Left renal cortex interstitium (tissue), 4 donors: ENCODE data around the gene C1QTNF5. TPM values are rescaled to one million over a fixed set of nuclear protein-coding genes. Genes with fewer than 3 reads are reported as not detected.

ENCODE experiments used
- DNase-seq, 4 donors: peaks; one replicate each; pipeline ENCODE4 v3.0.0-alpha.2; 2013; ENCODE audit warnings: low read depth in 4 of 4, low spot score in 2 of 4, missing footprints in 1 of 4
- polyA plus RNA-seq, 4 donors: library from polyadenylated mRNA; unstranded; fragments of 120-200 nt; gene quantifications; one replicate each; pipeline ENCODE4 v1.2.1, GENCODE V29; 2013; ENCODE audit not compliant: insufficient read length in 4 of 4

The C1QTNF5 gene
- polyA plus RNA-seq, 4 donors: 22.0 to 43.2 (median 26.9) TPM

DNA sequence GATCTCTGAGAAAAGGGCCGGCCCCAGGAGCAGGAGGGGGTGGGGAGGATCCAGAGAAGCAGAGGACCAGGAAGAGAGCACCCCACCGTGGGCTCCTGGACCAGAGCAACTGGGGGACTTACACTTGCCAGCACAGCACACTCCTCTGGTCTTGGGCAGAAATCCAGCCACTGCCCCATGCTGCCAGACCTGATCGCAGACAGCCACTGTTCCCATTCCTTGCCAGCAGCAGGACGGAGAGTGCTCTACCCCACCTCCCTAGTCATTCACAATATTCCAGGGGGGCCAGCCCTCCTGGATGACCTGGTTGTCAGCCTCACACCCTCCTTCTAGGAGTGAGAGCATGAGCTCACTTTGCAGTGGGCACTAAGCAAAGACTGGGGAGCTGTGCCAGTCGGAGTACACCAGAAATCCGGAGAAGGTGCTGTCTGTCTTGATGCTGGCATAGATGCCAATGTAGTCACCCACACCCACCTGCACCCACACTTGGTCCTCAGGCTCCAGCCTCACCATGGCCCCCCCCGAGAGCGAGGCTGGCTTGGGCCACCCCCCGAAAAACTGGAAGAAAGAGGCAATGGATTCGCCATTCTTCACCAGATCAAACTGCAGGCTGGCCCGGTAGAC lies 1.6 kb downstream of the C1QTNF5 start:
- no peak for DNase-seq

GRCh38 chr11:119338318-119338890 lies 2.3 kb downstream of the C1QTNF5 start:
- DNase-seq: no peak

GRCh38 chr11:119337581-119338317 lies 2.9 kb downstream of the C1QTNF5 start:
- DNase-seq: no peak

DNA sequence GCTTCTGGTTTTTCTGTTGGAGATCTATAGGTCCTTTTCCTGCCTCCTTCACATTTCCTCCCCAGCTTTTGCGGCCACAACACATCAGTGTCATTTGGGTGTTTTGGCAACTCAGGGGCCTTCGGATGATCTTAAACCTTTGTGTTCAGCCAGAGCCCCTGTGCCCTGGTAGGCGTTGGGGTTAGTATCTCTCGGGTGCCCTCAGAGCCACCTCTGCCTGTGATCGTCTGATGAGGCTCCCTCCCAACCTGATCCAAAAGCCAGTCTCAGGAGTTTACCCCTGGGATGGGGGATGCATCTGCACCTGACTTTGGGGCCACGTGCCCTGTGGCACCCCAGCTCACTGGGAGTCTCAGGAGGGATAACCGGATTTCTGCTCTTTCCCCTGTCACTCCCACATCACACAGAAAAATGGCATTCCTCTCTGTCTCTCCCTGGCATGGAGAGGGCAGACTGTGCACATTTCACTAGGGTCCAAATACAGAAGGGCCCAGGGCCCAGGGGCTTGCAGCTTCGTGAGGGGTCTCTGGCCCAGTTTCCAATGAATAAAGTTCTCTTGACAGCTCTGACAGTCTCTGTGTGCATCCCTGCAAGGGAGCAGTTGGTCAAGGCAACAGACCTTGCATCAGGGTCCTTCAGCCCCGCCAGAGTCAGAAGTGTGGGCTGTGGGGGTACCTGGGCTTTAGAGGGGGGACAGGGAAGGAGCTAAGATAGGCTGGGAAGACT lies 3.8 kb downstream of the C1QTNF5 start:
- no peak for DNase-seq

DNA sequence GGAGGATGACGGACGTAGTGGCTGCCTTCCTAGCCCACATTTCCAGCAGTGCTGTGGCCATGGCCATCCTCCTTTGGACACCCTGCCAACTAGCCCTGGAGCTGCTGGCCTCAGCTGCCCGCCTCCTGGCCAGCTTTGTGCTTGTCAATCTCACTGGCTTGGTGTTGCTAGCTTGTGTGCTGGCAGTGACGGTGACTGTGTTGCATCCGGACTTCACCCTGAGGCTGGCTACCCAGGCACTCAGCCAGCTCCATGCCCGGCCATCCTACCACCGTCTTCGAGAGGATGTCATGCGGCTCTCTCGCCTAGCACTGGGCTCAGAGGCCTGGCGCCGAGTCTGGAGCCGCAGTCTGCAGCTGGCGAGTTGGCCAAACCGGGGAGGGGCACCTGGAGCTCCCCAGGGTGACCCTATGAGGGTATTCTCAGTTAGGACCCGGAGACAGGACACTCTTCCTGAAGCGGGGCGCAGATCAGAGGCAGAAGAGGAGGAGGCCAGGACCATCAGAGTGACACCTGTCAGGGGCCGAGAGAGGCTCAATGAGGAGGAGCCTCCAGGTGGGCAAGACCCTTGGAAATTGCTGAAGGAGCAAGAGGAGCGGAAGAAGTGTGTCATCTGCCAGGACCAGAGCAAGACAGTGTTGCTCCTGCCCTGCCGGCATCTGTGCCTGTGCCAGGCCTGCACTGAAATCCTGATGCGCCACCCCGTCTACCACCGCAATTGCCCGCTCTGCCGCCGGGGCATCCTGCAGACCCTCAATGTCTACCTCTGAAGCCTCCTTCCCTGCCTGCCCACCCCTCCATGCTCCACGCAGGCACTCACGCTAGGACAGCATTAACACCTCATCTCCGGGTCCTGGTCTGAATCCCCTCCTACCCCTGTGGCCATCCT lies 4.8 kb downstream of the C1QTNF5 start:
- DNase-seq: no peak

DNA sequence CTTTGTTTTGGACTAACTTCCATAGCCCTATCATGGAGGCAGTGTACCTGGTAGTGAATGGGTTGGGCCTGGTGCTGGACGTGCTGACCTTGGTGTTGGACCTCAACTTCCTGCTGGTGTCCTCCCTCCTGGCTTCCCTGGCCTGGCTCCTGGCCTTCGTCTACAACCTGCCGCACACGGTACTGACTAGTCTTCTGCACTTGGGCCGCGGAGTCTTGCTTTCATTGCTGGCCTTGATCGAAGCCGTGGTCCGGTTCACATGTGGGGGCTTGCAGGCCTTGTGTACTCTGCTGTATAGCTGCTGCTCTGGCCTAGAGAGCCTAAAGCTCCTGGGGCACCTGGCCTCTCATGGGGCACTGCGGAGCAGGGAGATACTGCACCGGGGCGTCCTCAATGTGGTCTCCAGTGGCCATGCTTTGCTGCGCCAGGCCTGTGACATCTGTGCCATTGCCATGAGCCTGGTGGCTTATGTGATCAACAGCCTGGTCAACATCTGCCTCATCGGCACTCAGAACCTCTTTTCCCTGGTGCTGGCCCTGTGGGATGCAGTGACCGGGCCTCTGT lies 5.5 kb downstream of the C1QTNF5 start:
- no peak for DNase-seq

DNA sequence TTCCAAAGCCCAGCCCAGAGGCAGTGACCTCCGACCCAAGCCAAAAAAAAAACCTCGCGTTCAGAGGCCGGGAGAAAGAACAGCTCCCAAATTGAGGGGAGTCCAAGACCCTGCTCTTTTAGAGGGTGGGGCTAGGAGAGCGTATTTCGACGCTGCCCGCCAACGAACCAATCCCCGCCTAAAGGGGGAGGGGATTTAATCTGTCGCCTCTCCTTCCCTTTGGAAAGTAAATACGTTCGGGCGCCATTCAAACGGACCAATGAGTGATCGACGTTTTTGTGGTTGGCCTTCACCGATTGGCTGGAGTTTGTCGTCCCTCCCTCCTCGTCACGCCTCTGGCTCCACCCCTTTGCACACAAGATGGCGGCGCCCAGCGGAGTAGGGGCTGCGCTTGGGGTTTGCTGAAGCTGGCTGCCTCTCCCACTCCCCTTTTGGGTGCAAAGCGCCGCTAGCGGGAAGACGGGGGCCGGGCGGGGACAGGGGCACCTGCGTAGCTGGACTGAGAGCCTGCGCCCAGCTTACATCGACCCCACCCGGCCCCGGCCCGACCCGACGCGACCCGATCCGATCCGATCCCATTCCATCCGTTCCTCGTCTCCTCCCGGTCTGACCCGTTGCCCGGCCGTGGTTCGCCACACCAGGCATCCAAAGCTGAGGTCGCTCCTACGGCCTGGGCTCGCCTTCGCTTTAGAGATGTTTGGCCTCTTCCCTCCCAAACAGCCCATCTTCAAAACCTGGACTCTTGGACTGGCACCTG lies 6.3 kb downstream of the C1QTNF5 start, which contains the start of gene RNF26:
Gene RNF26 (plus strand): TSS at position 354 of the 757 bp plus-strand sequence. CDS start 596 bp downstream, outside the sequence.
- peak in 3 of 4 donors; percentile 92 to 99 (median 97) for DNase-seq

DNA sequence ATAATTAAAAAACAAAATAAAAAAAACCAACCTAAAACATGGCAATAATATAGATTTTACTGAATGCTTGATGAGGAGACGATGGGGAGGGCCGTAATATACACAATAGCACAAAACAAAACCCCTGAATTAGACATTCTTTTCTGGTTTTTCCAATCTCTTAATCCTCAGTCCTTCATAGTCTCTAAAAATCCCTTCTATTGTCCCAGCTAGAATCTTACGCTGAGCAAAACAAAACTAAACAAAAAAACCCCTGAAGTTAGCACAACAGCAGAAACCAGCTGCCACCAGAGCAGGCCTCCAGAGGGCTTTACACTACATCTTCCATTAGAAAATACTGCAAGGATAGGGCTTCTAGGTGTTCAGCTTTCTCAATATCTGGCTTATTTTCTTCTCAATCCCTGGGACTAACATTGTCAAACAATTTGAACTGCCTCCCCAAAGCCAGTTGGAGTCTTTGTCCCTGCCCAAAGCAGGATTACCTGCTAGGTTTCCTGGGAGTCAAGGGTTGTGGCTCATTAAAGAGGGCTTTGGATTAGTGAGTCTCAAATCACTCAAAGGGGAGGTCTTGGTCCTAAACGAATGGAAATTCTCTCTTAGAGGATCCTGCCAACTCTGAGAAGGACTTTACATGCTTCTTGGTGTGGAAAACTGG lies 8.4 kb downstream of the C1QTNF5 start:
- no peak for DNase-seq

DNA sequence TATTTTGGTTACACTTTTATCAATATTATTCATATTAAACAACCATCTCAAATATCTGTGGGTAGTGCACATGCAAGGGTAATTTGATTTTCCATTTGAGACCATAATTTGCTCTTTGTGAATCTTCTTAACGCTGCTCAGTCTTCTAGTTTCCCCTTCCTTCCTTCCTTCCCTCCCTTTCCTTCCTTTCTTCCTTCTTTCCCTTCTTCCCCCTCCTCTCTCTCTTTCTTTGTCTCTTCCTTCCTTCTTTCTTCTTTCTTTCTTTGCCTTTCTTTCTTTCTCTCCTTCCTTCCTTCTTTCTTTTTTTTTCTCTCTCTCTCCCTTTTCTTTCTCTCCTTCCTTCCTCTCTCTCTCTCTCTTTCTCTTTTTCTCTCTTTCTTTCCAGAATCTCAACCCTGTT lies 10.4 kb downstream of the C1QTNF5 start:
- DNase-seq: no peak

- DNase-seq: no peak
These were observed 11.4 kb downstream of the C1QTNF5 start for GRCh38 chr11:119329320-119329719.

DNA sequence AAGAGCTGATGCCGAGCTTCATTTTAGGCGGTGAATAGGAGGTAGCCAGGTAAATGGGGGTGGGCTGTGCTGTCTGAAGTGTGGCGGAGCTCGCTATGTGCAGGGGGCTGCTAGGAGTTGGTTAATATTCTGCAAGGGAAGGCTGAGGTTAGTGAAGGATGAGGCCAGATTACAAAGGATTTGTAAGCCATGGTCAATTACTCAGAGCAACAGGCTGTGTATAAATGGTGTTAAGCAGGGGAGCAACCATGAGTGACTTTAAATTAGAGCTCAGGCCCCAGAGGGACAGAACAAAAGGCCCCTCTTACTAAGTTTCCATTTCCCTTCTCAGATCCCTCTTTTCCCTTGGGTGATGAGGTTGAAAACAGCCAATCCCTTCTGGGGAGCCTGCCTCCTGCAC lies 16.5 kb downstream of the C1QTNF5 start:
- no peak for DNase-seq

DNA sequence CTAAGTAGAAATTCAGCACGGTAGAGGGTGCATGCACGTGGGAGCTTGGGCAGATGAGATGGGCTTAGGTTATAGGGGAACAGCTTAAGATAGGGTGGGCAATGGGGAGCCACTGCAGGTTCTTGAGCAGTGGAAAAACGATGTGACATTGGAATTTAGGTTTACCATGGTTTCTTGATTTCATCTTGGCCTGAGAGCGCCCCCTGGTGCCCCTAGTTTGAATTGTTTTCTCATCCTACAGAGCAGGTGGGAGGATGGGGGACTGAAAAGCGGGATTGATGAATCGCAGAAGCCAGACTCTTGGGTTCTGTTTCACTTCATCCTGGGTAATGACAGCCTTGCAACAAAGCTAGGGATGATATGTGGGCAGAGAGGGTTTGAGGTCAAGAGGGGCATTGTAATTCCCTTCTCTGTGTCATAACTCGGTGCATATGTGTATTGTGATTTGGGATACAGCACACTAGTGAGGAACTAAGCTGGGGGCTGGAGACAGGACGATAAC lies 17.1 kb downstream of the C1QTNF5 start:
- DNase-seq: no peak

DNA sequence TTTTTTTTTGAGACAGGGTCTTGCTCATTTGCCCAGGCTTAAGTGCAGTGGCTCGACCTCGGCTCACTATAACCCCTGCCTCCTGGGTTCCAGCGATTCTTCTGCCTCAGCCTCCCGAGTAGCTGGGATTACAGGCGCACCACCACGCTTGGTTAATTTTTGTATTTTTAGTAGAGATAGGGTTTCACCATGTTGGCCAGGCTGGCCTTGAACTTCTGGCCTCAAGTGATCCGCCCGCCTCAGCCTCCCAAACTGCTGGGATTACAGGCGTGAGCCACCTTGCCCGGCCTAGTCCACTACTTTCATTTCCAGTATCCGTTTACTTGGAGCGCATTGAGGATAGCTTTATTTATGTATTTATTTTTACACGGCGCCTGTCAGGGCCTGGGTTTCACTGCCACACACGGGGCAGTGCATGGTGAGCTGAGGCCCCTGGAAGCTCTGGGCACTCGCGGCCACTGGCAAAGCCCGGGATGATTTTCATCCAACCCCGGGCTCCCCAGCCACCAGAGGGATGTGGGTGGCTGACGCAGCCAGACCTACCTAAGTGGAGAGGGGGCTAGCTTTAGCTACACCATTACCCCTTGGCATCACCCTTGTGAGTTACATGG lies 17.7 kb downstream of the C1QTNF5 start:
- DNase-seq: no peak

GRCh38 chr11:119322360-119322739 lies 18.3 kb downstream of the C1QTNF5 start:
- DNase-seq: no peak

DNA sequence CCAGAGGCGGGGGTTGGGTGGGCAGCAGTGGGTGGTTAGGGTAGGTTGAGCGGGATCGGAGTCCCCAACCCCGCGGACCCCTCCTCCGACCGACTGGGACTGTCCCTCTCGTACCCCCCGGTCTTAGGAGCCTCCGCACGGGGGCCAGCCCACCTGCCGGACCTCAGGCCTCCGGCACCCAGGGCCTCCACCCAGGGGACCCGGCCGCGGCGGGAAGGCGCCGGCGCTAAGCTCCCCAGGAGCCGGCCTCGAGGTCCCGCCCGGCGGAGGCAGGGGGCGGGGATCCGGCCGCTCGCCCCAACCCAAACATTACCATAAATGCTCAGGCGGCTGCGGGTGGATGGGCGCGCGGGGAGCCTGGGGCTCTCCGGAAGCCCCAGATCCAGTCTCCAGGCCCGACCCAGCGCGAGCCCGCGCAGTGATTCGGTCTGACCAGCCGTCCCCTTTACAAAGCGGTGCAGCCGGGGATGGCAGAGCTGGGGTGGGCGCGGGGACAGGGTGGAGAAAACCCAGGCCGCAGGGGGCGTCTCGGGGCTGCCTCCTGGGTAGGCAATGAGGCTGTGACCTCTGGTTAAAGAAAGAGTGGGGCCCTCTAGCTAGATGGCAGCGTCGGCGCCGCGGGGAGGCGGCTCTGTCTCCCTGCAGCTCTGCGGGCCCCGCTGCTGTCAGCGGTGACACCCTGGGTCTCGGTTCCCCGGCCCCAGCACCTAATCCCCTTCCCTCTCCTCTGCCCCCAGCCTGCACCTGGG lies 19.7 kb downstream of the C1QTNF5 start:
- DNase-seq: no peak

DNA sequence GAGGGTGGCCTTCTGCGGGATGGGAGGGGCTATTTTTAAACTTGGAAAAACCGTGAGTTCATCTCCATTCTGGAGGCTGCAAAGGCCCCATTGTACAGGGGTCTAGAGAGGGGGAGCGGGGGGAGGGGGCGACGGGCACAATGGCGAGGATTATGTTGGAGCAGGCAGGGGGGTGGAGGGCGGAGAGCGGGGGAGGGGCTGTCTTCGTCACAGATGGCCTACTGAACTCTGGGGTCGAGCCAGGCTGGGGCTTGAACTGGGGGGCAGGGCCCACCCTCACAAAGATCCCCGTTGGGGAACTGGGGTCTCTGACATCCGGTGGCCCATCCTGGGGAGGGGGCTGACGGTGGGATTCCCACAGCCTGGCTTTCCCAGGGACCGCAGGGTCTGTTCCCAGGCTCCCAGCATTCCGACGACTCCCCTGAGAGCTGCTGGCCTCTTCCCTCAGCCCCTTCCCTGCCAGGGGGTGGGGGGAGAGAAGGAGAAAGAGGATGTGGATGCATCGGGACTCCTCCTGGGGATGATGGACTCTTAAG lies 20.4 kb downstream of the C1QTNF5 start:
- no peak for DNase-seq

- no peak for DNase-seq
These were observed 20.9 kb downstream of the C1QTNF5 start for GRCh38 chr11:119319700-119320239.
